ENCODE measurements around the gene SLC39A11. TPM values are rescaled to one million over a fixed set of nuclear protein-coding genes. Genes with fewer than 3 reads are reported as not detected.
"Not testable (repeated sequence)": the region's sequence is repeated elsewhere in the genome, so short reads cannot be mapped to it uniquely, and the experiment has no call there.

The SLC39A11 gene
- total and polyA plus RNA-seq, 2 of the 13 experiments (the other 11 are each of a cell fraction or from before 2014, with no cell fraction given) = 17.2 to 31.5 TPM

DNA sequence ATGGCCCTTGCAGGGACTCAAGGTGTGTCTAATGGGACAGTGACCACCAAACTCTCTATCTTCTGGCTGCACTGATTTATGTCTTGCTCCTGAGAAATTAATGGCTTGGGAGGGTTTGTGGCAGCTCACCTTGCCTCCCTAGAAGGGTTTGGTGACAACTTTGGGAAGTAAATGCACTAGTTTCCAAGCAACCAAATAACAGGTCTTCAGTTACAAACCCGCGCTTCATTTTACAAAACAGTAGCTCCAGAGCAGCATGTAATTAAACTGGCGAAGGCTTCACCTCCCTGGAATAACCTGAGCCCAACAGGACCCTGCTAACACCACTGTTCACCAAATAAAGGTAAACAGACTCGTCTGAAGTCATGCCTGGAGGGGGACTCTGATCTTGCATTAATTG, 318.3 kb downstream of the SLC39A11 start (continued):
- TF ChIP-seq, protein P1, sequence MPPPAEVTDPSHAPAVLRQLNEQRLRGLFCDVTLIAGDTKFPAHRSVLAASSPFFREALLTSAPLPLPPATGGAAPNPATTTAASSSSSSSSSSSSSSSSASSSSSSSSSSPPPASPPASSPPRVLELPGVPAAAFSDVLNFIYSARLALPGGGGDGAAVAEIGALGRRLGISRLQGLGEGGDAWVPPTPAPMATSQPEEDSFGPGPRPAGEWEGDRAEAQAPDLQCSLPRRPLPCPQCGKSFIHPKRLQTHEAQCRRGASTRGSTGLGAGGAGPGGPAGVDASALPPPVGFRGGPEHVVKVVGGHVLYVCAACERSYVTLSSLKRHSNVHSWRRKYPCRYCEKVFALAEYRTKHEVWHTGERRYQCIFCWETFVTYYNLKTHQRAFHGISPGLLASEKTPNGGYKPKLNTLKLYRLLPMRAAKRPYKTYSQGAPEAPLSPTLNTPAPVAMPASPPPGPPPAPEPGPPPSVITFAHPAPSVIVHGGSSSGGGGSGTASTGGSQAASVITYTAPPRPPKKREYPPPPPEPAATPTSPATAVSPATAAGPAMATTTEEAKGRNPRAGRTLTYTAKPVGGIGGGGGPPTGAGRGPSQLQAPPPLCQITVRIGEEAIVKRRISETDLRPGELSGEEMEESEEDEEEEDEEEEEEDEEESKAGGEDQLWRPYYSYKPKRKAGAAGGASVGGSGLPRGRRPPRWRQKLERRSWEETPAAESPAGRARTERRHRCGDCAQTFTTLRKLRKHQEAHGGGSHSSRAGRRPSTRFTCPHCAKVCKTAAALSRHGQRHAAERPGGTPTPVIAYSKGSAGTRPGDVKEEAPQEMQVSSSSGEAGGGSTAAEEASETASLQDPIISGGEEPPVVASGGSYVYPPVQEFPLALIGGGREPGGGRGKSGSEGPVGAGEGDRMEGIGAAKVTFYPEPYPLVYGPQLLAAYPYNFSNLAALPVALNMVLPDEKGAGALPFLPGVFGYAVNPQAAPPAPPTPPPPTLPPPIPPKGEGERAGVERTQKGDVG (CRISPR knock-in tag; IDR thresholded peaks at IDR 0.05; ENCODE audit: borderline replicate concordance) = no peak
- TF ChIP-seq ZNF24 (IDR thresholded peaks at IDR 0.05) (no peak), ISX (CRISPR knock-in tag; conservative IDR thresholded peaks at IDR 0.05) (no peak), HOXD1 (CRISPR knock-in tag; IDR thresholded peaks at IDR 0.05) (no peak), ZC3H4 (CRISPR knock-in tag; IDR thresholded peaks at IDR 0.05; ENCODE audit: borderline replicate concordance) (no peak), FOXK1 (CRISPR knock-in tag; IDR thresholded peaks at IDR 0.05; ENCODE audit: borderline replicate concordance, low read depth) (no peak), ZNF891 (CRISPR knock-in tag; IDR thresholded peaks at IDR 0.05) (no peak), AGO1 (IDR thresholded peaks at IDR 0.05; ENCODE audit: low read depth, low read length, poor library complexity, severe bottlenecking) (no peak)
- TF ChIP-seq, protein P2, sequence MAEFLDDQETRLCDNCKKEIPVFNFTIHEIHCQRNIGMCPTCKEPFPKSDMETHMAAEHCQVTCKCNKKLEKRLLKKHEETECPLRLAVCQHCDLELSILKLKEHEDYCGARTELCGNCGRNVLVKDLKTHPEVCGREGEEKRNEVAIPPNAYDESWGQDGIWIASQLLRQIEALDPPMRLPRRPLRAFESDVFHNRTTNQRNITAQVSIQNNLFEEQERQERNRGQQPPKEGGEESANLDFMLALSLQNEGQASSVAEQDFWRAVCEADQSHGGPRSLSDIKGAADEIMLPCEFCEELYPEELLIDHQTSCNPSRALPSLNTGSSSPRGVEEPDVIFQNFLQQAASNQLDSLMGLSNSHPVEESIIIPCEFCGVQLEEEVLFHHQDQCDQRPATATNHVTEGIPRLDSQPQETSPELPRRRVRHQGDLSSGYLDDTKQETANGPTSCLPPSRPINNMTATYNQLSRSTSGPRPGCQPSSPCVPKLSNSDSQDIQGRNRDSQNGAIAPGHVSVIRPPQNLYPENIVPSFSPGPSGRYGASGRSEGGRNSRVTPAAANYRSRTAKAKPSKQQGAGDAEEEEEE (CRISPR knock-in tag; IDR thresholded peaks at IDR 0.05; ENCODE audit: borderline replicate concordance) = no peak

DNA sequence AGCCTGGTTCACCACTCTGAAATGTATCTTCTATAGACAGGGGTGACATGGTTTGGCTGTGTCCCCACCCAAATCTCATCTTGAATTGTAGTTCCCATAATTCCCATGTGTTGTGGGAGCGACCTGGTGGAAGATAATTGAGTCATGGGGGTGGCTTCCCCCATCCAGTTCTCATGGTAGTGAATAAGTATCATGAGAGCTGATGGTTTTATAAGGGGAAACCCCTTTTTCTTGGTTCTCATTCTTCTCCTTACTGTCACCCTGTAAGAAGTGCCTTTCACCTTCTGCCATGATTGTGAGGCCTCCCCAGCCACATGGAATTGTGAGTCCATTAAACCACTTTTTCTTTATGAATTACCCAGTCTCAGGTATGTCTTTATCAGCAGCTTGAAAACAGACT, 319.3 kb downstream of the SLC39A11 start:
- FAIRE-seq; POLR2A ChIA-PET; H3K4me3 ChIP-seq (replicated peaks in 1 of 3; ENCODE audit: insufficient read depth in 1 of 3, low read depth in 2 of 3, low read length in 3 of 3); H3K36me3 ChIP-seq (replicated peaks in 1 of 2; ENCODE audit: control insufficient read depth in 1 of 2, insufficient read depth in 2 of 2, low read length in 2 of 2); H3K9ac ChIP-seq (ENCODE audit: insufficient read depth, low read depth, low read length); H3K4me2 ChIP-seq (ENCODE audit: low read depth, low read length); intact Hi-C loops (cut with micrococcal nuclease; ENCODE audit: unreplicated experiment); H3K27ac ChIP-seq (ENCODE audit: extremely low read length, insufficient read depth, low read length); in situ Hi-C loops (cut with HindIII; ENCODE audit: extremely low pct_ligation_motif_present, low pct_unique_long_range_greater_than_20kb); DNase-seq (ENCODE audit: low spot score); H3K27me3 ChIP-seq (ENCODE audit: control insufficient read depth in 1 of 2, insufficient read depth in 2 of 2, low read length in 2 of 2); ATAC-seq; H3K4me1 ChIP-seq (ENCODE audit: insufficient read depth, low read length); H3K79me2 ChIP-seq (ENCODE audit: insufficient read depth, low read length); H2AFZ ChIP-seq (ENCODE audit: low read length); BruUV-seq (replicated peaks); CTCF ChIA-PET (ENCODE audit: low intra/inter-chr PET ratio, low total read pairs); H4K20me1 ChIP-seq (ENCODE audit: insufficient read depth, low read length); H3K9me3 ChIP-seq (ENCODE audit: low read length): not testable (repeated sequence)
- 90% methylated on average over 1 of the region's 1 CpG for whole genome bisulfite sequencing (ENCODE audit: low lambda C conversion rate)

Data from HepG2 (cell line).